T follicular helper cell (primary cell): ENCODE results near the gene LARP7.
"Not testable (repeated sequence)": the region's sequence is repeated elsewhere in the genome, so short reads cannot be mapped to it uniquely, and the experiment has no call there.

Experiments used
- DNase-seq: peaks from one replicate; pipeline ENCODE4 v3.0.0-alpha.2; 2020; ENCODE audit warnings: low read depth

Gene LARP7

GRCh38 chr4:112650332-112650731 is 13.4 kb downstream of the LARP7 start:
- no peak for DNase-seq

DNA sequence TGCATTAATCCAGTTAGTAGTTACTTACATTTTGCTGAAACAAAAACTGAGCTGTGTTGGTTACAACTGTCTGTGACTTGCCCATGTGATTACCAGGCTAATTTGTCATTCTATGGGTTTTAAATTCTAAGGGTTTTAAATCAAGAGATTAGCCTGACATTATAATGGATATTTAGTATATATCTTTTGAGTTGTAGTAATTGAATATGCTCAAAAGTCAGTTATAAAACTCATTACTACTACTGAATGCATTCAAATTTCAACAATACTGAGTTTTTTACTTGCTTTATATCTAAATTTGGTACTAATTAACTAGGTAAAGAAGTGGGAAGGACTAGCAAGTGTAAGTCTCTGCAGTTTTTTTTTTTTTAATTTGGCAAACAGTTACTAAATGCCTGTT is 14.7 kb downstream of the LARP7 start:
- no peak for DNase-seq

- no peak for DNase-seq
These were observed 15.3 kb downstream of the LARP7 start for GRCh38 chr4:112652216-112652615.

GRCh38 chr4:112655270-112655669 is 18.3 kb downstream of the LARP7 start:
- DNase-seq, result no peak

DNA sequence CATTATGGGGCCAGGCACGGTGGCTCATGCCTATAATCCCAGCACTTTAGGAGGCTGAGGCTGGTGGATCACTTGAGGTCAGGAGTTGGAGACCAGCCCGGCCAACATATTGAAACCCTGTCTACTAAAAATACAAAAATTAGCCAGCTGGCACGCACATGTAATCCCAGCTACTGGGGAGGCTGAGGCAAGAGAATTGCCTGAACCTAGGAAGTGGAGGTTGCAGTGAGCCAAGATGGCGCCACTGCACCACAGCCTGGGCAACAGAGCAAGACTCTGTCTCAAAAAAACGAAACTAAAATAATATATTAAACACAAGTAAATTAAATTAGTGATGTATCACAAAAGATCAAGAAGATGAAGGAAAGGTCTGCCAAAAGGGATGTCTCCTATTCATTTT is 19.2 kb downstream of the LARP7 start:
- DNase-seq, result not testable (repeated sequence)

GRCh38 chr4:112664611-112665010 is 27.7 kb downstream of the LARP7 start:
- DNase-seq, result no peak

DNA sequence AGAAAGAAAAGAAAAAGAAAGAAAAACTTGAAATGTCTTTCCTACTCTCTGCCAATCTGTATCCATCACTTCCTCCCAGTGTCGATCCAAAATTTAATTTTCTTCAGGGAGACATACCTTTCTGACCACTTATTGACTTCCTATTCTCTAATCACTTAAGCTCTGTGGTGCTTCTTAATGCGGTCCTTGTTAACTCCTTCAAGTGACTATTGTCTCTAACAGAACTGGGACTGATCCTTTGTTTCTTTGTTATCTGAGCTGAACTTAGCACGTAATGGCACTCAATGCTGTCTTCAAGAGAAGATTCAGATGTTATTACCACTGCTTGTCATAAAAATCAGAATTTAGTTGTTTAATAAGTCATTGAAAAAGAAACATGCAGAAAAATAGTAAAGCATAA is 31.2 kb downstream of the LARP7 start:
- no peak for DNase-seq

- DNase-seq, result no peak
These were observed 36.1 kb downstream of the LARP7 start for GRCh38 chr4:112673076-112673475.

GRCh38 chr4:112673686-112674085 is 36.7 kb downstream of the LARP7 start:
- DNase-seq, result no peak

DNA sequence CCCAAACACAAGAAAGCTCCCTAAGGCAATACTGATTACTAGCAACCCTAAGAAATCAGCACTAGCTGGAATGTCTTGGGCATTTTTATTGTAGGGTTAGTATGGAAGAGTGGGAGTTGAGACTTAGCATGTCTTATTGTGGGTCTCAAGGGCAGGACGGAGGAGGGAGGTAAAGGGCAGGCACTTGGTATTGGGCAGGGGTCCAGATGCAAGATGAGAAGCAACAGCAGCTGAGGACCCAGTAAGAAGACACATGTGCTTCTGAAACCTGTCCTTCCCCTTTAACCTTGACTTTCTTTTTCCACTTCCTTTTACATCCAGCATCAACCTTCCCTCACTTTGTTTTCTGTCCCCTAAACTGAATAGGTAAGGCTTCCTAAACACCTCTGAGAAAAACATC is 37.4 kb downstream of the LARP7 start:
- no peak for DNase-seq

DNA sequence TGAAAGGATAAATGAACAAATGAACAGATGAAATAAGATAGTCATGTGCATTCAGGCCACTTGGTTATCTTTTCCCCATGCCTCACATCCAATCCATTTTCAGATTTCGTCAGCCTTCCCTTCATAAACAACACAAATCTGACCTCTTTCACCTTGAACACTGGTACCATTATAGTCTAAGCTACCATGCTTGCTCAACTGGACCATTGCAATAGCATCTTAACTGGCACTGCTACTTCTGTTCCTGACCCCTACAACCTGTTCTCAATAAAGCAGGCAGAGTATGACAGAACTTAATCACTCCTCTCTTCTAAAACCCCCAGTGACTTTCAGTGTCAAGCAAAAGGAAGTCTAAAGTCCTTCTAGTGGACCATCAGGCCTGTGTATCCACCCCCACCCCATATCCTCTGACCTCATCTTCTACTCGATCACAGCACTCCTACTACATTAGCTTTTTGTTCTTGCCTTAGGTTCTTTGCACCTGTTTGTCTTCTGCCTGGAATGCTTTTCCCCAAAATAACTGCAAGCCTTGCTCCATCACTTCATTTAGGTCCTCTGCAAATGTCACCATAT is 40.7 kb downstream of the LARP7 start:
- no peak for DNase-seq

GRCh38 chr4:112680996-112681395 is 44.1 kb downstream of the LARP7 start:
- DNase-seq, result no peak

DNA sequence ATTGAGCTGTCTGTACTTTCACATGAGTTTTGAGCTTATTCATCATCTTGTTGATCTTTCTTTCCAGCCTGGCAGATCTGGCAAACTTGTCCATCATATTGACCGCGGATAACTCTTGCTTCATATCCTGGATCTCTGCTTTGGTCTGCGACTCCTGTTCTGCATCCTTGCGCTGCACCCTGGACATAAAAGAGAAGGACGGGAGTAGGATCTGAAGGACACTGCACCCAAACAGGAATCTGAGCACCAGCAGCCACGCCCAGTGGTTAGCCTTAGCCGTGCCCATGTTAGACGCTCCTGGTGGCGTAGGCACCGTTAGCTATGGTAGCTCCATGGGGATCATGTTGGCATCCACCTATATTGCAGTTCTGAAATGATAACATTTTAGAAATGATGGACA is 56.6 kb downstream of the LARP7 start:
- no peak for DNase-seq

GRCh38 chr4:112700679-112701078 is 63.7 kb downstream of the LARP7 start:
- no peak for DNase-seq

DNA sequence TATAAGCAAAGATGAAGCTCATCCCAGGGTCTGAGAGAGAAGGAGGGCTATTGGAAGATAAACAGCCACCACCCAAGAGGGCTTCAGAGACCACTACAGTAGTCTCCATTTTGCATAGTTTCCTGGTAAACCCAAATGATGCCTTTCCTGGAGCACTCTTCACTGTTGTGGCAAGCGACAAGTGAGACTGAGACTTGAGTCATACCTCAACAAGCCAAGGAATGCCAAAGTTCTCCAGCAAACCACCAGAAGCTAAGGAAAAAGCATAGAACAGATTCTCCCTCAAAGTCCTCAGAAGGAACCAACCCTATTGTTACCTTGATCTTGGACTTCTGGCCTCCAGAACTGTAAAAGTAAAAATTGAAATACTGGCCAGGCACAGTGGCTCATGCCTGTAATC is 65.9 kb downstream of the LARP7 start:
- DNase-seq, result no peak

- no peak for DNase-seq
These were observed 67.4 kb downstream of the LARP7 start for GRCh38 chr4:112704322-112704721.

GRCh38 chr4:112704991-112705845 is 68.3 kb downstream of the LARP7 start:
- DNase-seq, result no peak

DNA sequence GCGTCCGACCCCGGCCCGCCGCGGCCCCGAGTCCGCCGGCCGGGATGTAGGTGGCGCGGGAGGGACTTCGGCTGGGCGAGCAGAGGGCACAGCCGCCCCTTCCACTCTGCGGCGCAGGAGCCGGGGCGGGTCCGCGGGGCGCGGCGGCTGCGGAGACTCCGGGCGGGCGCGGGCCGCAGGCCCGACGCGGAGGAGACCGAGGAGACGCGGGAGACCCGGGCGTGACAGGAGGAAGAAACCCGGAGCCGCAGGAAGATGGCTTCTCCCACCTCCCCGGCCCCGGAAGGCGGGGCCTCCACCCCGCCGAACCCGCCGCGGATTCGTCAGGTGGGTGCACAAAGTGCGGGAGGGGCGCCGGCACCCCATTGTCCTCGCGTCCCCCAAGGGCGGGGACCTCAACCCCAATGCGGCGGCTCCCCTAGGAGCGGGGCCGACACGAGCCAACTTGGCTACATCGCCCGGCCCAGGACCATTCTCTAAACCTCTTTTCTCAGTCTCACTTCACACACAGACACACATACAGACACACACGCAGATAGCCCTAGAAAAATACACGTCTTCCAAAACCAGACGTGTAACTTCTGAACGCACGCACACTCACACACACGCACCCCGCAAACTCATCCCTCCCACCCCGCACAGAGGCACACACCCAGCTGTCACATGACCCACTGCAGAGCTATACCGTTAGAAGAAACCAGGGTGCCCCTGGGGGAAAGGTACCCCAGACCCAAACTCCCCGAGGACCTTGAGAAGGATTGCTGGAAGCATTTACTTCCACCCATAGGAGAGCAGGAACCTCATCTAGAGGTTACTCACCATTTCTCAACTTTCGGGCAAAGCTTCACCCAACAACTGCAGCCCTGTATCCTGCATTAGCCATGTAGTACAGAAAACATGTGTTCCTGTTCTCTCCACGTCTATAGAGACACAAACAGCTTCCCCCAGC is 69.2 kb downstream of the LARP7 start:
- peak; percentile 2 for DNase-seq

DNA sequence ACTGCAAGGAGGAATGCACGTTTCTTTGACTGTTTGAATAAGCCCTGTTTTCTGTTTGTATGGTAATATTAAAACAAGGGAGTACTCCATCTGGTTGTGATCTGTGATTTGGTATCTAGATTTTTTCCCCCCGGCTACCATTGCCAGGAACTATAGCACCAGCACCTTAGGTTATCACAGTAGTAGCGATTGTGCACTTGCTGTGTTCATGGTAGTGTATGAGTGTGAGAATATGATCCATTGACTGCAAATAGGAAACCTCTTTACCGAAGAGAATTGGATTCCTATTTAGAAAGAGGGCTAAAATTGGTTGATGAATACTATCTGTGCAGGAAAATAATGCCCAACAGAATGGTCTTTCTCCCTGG is 69.9 kb downstream of the LARP7 start:
- no peak for DNase-seq
